ENCODE results near the gene CYP20A1.
"Not testable (repeated sequence)": the region's sequence is repeated elsewhere in the genome, so short reads cannot be mapped to it uniquely, and the experiment has no call there.

Gene CYP20A1

DNA sequence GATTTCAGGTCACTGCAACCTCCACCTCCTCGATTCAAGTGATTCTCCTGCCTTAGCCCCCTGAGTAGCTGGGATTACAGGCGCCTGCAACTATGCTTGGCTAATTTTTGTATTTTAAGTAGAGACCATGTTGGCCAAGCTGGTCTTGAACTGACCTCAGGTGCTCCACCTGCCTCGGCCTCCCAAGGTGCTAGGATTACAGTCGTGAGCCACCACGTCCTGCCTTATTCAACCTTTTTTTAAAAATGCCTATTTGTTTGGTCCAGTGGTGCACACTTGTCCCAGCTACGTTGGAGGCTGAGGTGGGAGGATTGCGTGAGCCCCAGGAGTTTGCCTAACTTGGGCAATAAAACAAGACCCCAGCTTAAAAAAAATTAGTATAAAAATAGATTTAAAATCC, 43.3 kb downstream of the CYP20A1 start:
- DNase-seq: no peak

GRCh38 chr2:203286532-203286931, 47.7 kb downstream of the CYP20A1 start:
- DNase-seq: no peak

DNA sequence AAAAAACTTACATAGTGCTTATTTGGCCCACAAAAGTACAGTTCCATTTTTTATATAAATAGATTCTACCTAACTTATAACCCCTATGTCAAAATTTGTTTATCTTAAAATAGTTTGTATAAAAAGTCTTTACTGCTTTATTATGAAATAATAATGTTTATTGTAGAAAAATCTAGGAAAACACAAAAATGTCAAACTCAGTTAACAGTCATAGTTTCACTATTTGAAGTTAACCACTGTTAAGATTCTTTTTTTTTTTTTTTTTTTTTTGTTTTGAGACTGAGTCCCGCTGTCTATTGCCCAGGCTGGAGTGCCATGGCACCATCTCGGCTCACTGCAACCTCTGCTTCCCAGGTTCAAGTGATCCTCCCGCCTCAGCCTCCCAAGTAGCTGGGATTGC, 62.8 kb downstream of the CYP20A1 start:
- DNase-seq: no peak

DNA sequence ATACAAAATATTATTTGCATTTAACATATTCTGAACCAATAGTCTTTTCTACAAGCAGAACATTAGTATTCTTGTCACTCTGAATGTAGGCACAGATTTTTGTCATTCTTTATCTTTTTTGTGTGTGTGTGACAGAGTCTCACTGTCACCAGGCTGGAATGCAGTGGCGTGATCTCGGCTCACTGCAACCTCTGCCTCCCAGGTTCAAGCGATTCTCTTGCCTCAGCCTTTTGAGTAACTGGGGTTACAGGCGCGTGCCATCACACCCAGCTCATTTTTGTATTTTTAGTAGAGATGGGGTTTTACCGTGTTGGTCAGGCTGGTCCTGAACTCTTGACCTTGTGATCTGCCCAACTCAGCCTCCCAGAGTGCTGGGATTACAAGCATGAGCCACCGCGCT, 63.8 kb downstream of the CYP20A1 start:
- DNase-seq: not testable (repeated sequence)

DNA sequence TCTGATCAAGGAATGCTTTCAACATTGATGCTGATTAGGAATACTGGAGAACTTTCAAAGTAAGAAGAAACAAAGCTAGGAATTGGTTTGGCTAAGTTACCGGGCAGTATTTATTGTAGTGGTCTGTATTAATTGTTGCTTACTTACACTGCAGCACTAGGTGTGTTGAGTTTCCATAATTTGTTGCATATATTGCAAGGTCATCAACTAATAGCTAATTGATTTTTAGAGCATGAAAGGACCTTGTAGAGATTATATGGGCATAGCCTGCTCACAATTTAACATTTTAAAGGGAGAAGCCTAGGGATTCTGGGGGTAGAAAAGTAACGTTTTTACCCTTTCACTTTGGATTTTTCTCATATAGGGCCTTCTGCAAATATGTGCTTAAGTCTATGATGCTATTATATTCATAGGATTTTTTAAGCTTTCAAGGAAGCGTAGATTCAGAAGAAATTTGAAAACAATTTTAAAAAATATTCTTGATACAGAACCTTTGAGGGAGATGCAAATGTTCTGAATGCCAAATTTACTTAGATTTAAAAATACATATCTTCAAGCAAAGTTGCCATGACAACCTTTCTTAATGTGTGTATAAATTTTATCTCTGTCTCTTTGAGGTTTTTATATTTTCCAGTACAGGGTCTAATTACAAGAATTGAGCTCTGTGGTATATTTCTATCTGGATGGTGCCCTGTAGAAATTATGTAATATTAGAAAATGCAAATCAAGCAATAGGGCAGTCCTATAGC, 72.0 kb downstream of the CYP20A1 start:
- DNase-seq: no peak

GRCh38 chr2:203326356-203326755, 87.5 kb downstream of the CYP20A1 start:
- DNase-seq: no peak

DNA sequence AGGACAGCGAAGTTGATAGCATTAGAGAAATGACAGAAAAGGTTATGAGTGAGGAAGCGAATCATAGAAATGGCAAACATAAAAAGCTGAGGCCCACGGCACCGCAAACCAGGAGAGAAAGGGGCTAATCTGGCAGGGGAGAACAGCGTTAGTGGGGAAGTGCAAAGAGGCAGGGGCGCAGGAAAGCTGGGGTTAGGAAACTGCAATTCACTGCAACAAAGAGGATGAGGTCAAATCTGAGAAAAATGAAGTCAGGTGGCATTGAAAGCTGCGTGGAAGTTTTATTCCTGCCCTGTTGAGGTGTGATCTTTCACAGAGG, 88.7 kb downstream of the CYP20A1 start:
- DNase-seq: no peak

DNA sequence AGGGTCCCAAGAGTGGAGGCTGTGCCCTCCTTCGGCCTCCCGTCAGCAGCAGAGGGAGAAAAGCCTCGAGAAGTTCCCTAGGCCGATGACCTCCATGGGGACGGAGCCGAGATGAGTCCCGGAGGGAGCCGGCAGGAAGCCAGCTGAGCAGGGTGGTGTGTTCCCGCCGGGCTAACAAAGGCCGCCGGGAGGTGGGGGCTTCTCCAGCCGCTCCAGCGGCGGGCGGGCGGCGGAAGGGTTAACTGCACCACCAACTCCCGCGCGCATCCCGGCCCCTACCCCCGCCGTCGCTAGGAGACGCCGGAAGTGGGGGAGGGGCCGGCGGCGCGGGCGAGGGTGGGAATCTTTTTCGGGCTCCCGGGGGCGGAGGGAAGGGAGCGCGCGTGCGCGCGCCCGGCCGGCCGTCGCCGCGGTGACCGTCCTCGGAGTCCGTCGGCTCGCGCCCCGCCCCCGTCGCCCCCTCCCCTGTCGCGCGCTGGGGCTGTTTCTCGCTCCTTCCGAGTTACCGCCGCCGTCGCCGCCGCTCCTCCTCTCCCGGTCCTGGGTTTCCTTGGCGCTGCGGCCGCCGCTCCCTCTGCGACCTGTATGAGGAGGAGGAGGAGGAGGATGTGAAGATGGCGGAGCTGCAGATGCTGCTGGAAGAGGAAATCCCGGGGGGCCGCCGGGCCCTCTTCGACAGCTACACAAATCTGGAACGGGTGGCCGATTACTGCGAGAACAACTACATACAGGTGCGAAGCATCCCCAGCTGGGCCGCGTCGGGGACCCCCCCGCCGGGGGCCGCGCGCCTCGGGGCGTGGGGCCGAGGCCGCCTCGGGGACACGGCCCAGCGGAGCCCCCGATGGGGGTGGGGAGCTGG, 89.3 kb downstream of the CYP20A1 start, which contains the start of gene ABI2:
TSS of gene ABI2 (plus strand) at position 494 of the 859 bp plus-strand sequence. CDS start at position 615, 121 bp downstream.
- peak; percentile 97 for DNase-seq

- peak; percentile 64 for DNase-seq
Measured at GRCh38 chr2:203328760-203329540, 90.1 kb downstream of the CYP20A1 start.

- no peak for DNase-seq
Measured at GRCh38 chr2:203330434-203330833, 91.6 kb downstream of the CYP20A1 start.

- DNase-seq: no peak
Measured at GRCh38 chr2:203338322-203338721, 99.5 kb downstream of the CYP20A1 start.

DNA sequence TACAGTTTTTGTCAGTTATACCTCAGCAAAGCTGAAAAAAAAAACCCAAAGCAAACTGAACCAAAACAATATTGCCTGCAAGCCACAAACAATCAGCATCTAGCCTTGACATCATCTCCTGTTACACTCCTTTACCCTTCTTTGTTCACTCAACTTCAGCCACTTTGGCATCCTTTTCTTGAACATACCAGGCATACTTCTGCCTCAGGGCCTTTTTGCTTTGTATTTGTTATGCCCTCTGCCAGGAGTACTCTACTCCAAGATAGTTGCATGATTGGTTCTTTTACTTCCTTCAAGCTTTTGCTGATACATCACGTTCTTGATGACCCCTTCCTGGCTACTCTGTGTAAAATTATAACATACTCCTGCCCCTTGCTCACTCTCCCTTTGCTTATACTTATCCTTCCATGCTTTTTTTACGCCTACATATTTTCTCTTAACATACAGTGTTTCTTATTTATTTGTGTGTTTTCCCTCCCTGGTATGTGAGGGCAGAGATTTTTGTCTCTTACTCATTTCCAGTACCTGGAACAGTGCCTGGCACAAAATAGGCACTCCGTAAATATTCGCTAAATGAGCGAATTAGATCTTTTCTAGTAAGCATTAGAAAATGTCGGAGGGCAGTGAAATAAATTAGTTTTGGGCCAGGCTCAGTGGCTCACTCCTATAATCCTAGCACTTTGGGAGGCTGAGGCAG, 102.1 kb downstream of the CYP20A1 start:
- DNase-seq: peak; percentile 76

DNA sequence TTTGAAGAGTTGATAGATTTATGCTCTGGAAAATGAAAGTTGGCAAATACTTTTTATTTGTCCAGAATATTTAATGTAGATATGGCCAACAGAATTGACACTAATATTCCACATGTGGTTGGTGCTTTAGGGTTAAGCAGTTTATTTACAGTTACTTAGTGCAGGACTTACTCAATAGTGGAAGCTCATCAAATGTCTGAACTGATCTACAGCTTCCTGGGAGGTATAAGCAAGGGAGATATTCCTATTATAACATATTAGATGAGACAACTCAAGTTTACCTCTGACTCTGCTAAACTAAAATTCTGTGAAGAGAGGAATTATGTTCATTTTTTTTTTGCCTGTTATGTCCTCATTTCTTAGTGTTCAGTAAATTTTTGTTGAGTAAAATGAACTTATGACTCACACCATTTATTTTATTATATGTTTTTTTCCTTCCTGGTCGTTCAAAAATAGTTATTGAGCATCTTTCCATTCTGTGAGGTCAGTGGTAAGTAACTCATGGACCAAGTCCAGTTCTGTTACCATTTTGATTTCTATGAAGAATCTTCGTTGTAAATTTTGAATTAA, 103.0 kb downstream of the CYP20A1 start:
- DNase-seq: no peak

DNA sequence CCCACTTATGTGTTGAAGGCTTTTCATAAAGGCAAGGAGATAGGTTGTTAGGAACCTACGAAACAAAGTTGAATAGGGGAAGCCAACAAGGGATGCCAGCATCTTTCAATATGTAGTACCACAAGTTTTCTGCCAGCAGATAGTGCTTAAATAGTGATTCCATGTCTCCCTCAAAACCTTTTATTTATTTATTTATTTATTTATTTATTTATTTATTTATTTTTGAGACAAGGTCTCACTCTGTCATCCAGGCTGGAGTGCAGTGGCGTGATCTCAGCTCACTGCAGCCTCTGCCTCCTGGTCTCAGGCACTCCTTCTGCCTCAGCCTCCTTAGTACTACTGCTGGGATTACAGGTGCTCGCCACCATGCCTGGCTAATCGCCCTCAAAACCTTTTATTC, 103.6 kb downstream of the CYP20A1 start:
- not testable (repeated sequence) for DNase-seq

DNA sequence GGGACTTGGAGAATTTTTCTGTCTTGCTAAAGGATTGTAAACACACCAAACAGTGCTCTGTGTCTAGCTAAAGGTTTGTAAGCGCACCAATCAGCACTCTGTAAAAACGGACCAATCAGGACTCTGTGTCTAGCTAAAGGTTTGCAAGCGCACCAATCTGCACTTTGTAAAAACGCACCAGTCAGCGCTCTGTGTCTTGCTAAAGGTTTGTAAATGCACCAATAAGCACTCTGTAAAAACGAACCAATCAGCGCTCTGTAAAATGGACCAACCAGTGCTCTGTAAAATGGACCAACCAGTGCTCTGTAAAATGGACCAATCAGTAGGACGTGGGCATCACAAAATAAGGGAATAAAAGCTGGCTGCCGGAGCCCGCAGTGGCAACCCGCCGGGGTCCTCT, 105.8 kb downstream of the CYP20A1 start:
- DNase-seq: no peak

- DNase-seq: no peak
Measured at GRCh38 chr2:203346612-203347011, 107.8 kb downstream of the CYP20A1 start.

- no peak for DNase-seq
Measured at GRCh38 chr2:203347375-203347774, 108.6 kb downstream of the CYP20A1 start.

DNA sequence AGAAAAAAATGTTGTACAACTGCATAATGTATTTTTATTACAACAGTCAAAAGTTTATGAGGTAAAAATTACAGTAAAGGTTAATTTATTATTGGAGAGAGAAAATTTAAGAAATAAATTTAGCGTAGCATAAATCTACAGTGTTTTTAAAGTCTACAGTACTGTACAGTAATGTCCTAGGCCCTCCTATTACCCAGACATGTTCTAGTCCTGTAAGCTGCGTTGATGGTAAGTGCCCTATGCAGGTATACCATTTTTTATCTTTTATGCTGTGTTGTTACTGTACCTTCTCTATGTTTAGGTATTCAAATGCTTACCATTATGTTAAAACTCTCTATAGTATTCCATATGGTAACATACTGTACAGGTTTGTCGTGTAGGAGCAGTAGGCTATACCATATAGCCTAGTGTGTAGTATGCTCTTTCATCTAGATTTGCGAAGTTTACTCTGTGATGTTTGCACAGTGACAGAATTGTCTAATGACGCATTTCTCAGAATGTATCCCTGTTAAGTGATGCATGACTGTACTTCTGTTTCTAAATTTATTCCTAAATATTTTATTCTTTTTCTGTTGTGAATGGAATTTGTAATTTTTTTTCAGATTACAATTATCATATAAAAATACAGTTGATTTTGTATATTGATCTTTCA, 113.9 kb downstream of the CYP20A1 start:
- DNase-seq: no peak

- DNase-seq: no peak
Measured at GRCh38 chr2:203354966-203355365, 116.1 kb downstream of the CYP20A1 start.

Data from islet precursor cell (in vitro differentiated cells).